ENCODE measurements around the gene MBOAT2.

MBOAT2 gene

GRCh38 chr2:8998418-8999101, 4.9 kb downstream of the MBOAT2 start:
- Histone ChIP-seq H3K9ac (ENCODE audit: low read length) (no peak overlapping the region), H3F3A (ENCODE audit: insufficient read depth) (no peaks in the 10 kb centered on the region), H3K27me3 (ENCODE audit: low read length) (no peaks in the 10 kb centered on the region), H4K20me1 (ENCODE audit: low read depth, low read length) (no peaks in the 10 kb centered on the region), H3K36me3 (ENCODE audit: low read length) (no peaks in the 10 kb centered on the region), H3K4me2 (ENCODE audit: low read depth, low read length, poor library complexity, severe bottlenecking) (no peak overlapping the region), H3K27ac (ENCODE audit: low read depth, low read length) (no peak overlapping the region), H3K9me3 (ENCODE audit: insufficient read depth, low read length) (no peaks in the 10 kb centered on the region), H2AFZ (ENCODE audit: low read depth, low read length, severe bottlenecking) (no peak overlapping the region), H3K4me3 (ENCODE audit: insufficient read depth, low read length, poor library complexity, severe bottlenecking) (no peak overlapping the region), H3K79me2 (ENCODE audit: insufficient read depth, low read length) (no peaks in the 10 kb centered on the region), H3K9me2 (replicated peaks; ENCODE audit: insufficient read depth, low read length) (no peaks in the 10 kb centered on the region)
- TF ChIP-seq, protein P1, sequence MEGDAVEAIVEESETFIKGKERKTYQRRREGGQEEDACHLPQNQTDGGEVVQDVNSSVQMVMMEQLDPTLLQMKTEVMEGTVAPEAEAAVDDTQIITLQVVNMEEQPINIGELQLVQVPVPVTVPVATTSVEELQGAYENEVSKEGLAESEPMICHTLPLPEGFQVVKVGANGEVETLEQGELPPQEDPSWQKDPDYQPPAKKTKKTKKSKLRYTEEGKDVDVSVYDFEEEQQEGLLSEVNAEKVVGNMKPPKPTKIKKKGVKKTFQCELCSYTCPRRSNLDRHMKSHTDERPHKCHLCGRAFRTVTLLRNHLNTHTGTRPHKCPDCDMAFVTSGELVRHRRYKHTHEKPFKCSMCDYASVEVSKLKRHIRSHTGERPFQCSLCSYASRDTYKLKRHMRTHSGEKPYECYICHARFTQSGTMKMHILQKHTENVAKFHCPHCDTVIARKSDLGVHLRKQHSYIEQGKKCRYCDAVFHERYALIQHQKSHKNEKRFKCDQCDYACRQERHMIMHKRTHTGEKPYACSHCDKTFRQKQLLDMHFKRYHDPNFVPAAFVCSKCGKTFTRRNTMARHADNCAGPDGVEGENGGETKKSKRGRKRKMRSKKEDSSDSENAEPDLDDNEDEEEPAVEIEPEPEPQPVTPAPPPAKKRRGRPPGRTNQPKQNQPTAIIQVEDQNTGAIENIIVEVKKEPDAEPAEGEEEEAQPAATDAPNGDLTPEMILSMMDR (IDR thresholded peaks at IDR 0.05; ENCODE audit: insufficient read depth, low read length, poor library complexity, severe bottlenecking) = no peak
- TF ChIP-seq EZH2phosphoT487 (conservative IDR thresholded peaks at IDR 0.05; ENCODE audit: low read length) = no peak

DNA sequence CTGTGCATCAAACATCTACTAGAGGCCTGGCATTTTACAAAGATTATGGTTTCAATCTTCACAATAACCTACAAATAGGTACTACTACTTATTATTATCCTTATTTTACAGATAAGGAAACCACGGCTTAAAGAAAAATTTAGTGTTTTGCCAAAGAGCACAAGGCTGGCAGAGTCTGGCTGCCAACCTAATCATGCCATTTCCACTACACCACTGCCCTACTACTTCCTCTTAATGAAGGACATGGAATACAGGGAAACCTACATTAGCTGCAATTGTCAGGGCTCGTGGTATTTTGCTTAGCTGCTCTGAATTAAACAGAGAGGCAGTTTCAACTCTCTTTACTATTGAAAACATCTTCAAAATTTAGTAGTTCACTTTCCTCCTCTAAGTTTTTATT, 5.9 kb downstream of the MBOAT2 start:
- Histone ChIP-seq H3K9me2 (replicated peaks; ENCODE audit: insufficient read depth, low read length) (no peaks in the 10 kb centered on the region), H3K36me3 (ENCODE audit: low read length) (no peaks in the 10 kb centered on the region), H3K9ac (ENCODE audit: low read length) (no peak overlapping the region), H2AFZ (ENCODE audit: low read depth, low read length, severe bottlenecking) (no peak overlapping the region), H3K4me3 (ENCODE audit: insufficient read depth, low read length, poor library complexity, severe bottlenecking) (no peak overlapping the region), H3K79me2 (ENCODE audit: insufficient read depth, low read length) (no peaks in the 10 kb centered on the region), H3K27me3 (ENCODE audit: low read length) (no peaks in the 10 kb centered on the region), H4K20me1 (ENCODE audit: low read depth, low read length) (no peaks in the 10 kb centered on the region), H3K9me3 (ENCODE audit: insufficient read depth, low read length) (no peaks in the 10 kb centered on the region), H3F3A (ENCODE audit: insufficient read depth) (no peaks in the 10 kb centered on the region), H3K27ac (ENCODE audit: low read depth, low read length) (no peak overlapping the region), H3K4me2 (ENCODE audit: low read depth, low read length, poor library complexity, severe bottlenecking) (no peak overlapping the region)
- TF ChIP-seq, protein P1 (IDR thresholded peaks at IDR 0.05; ENCODE audit: insufficient read depth, low read length, poor library complexity, severe bottlenecking) = no peak
- TF ChIP-seq EZH2phosphoT487 (conservative IDR thresholded peaks at IDR 0.05; ENCODE audit: low read length) = no peak

DNA sequence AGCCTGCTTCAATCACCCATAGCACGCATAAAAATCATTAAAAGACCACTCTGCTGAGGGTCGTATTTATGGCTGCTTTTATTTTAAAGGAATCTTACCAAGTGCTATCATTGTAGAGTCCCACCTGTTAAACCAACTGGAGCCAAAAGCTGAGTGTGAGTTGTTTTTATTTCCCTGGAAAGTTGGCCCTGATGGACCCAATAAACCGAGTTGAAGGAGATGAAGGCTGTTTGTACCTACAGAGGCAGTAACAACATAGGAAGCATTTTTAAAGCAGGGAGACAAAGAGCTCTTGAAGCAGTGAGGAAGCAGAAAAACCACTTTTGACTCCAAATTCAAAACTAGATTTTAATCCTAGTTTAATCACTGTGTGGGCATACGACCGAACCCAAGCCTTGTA, 6.4 kb downstream of the MBOAT2 start:
- Histone ChIP-seq H3K9me2 (replicated peaks; ENCODE audit: insufficient read depth, low read length) (no peaks in the 10 kb centered on the region), H2AFZ (ENCODE audit: low read depth, low read length, severe bottlenecking) (no peak overlapping the region), H3K79me2 (ENCODE audit: insufficient read depth, low read length) (no peaks in the 10 kb centered on the region), H3K4me3 (ENCODE audit: insufficient read depth, low read length, poor library complexity, severe bottlenecking) (no peak overlapping the region), H3K36me3 (ENCODE audit: low read length) (no peaks in the 10 kb centered on the region), H3K9ac (ENCODE audit: low read length) (no peak overlapping the region), H3K27me3 (ENCODE audit: low read length) (no peaks in the 10 kb centered on the region), H3F3A (ENCODE audit: insufficient read depth) (no peaks in the 10 kb centered on the region), H3K27ac (ENCODE audit: low read depth, low read length) (no peak overlapping the region), H4K20me1 (ENCODE audit: low read depth, low read length) (no peaks in the 10 kb centered on the region), H3K4me2 (ENCODE audit: low read depth, low read length, poor library complexity, severe bottlenecking) (no peak overlapping the region), H3K9me3 (ENCODE audit: insufficient read depth, low read length) (no peaks in the 10 kb centered on the region)
- TF ChIP-seq, protein P1 (IDR thresholded peaks at IDR 0.05; ENCODE audit: insufficient read depth, low read length, poor library complexity, severe bottlenecking) = no peak
- no peak for TF ChIP-seq EZH2phosphoT487 (conservative IDR thresholded peaks at IDR 0.05; ENCODE audit: low read length)

All from SU-DHL-6 (cell line).